GM12874 (cell line): ENCODE data around the gene SPARC.

Experiments used
- TF ChIP-seq, protein P1 (sequence below): IDR thresholded peaks from 2 replicates; pipeline ENCODE4 v1.5.1; 2011; ENCODE audit warnings: low read depth, mild to moderate bottlenecking, control low read depth, low read length, moderate library complexity; ENCODE audit not compliant: insufficient read depth

SPARC gene

DNA sequence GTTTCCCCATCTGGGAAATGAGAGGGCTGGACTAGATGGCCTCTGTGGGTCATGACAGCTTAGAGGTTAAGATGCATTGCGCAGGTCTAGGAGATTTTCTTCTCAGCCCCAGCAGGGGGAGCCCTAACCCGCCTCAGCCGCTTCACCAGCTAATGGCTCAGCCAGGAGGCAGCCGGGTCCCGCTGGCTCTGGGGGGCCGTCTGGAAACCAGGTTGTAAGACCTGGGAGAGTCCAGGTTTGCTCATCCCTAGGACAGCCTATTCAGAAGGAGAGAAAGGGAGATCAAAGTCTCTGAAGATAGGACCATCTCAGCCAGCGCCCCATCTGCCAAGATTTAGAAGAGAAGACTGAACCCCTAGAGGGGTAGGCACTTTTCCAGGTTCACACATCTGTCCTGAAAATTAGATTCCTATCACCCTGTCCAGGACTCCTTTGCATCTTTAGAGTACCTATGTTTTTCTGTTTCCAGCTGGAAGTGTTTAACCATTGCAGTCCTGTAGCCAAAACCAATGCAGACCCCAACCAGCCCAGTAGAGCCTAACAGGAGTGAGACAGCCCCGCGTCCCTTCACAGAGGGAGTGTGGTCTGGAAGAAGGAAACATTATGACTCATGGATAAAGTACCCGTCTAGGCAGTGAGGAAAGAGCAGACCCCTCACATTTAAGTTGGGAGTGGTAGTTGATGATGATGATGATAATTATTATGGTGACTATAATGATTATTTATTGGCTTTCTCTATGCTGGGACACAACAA lies 27.5 kb downstream of the SPARC start:
- TF ChIP-seq, protein P1, sequence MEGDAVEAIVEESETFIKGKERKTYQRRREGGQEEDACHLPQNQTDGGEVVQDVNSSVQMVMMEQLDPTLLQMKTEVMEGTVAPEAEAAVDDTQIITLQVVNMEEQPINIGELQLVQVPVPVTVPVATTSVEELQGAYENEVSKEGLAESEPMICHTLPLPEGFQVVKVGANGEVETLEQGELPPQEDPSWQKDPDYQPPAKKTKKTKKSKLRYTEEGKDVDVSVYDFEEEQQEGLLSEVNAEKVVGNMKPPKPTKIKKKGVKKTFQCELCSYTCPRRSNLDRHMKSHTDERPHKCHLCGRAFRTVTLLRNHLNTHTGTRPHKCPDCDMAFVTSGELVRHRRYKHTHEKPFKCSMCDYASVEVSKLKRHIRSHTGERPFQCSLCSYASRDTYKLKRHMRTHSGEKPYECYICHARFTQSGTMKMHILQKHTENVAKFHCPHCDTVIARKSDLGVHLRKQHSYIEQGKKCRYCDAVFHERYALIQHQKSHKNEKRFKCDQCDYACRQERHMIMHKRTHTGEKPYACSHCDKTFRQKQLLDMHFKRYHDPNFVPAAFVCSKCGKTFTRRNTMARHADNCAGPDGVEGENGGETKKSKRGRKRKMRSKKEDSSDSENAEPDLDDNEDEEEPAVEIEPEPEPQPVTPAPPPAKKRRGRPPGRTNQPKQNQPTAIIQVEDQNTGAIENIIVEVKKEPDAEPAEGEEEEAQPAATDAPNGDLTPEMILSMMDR = peak; percentile 86

DNA sequence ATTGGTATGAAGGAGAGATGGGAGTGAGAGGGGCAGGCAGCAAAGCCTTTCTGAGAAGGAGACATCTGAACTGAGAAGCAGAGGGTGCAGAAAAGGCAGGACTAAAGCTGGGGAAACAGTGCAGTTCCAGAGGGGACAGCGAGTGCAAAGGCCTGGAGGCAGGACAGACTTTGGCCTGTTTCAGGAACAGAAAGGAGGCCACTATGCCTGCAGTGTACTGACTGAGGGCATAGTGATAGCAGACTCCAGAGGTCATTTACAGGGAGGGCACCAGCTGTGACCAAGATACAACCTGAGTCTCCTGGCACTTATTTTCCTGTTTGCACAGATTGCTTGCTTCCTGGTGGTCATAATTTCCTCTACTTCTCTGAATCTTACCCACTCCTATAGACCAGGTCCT lies 29.6 kb downstream of the SPARC start:
- TF ChIP-seq, protein P1 = no peak

DNA sequence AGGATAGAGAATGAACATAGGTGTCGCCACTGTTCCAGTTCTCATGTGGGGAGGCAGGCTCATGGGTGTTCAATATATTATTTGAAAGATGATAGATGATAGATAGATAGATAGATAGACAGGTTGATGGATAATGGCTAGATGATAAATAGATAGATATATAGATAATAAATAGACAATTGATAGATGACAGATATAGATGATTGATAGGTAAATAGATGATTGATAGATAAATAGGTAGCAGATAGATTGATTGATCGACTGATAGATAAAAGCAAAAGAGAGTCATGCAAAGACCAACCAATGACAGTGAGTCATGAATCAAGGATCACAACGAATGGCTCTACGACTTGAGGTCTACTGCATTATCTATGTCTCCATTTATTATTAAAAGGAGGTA lies 30.4 kb downstream of the SPARC start:
- TF ChIP-seq, protein P1 = no peak

DNA sequence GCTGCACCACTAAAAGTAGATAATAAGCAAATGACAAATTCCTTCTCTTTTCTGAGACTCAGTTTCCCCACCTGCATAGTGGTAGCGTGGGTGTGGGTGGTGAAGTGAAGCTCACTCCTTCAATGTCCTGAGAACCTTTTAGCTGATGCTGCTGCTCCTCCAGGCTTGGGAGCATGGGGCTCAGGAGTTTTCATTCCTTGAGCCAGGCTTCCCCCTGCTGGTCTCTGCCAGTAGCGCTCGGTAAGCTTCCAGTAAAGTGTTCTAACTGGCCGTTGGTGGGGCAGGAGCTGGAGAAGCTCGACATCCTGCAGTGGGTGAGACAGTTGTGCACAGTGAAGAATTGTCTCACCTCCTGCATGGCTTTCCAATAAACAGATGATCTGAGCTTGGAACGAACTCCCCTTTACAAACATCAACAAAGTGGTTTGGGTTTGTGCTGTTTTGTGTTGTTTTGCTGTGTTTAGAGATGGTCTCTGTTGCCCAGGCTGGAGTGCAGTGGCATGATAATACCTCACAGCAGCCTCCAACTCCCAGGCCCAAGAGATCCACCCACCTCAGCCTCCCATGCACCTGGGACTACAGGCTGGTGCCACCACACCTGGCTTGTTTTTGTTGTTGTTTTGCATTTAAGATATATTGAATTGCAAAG lies 34.6 kb downstream of the SPARC start:
- TF ChIP-seq, protein P1 = peak; percentile 94

DNA sequence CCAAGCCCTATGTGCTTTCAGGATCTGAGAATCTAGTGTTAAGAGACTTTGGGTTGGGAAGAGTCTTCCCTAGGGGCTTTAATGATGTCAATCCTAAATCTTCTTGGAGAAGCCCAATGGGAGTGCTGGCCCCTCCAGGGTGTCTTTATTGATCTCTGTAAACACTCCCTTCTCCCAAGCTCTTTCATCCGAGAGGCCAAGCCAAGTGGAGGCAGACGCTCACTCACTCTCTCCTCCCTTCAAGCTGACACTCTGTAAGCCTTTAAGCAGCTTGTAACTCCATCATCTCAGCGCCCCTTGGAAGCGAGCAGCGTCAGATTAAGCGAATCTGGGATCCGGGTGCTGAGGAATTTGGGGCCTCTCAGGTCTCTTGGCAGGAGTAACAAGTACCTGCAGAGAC lies 37.7 kb downstream of the SPARC start:
- TF ChIP-seq, protein P1 = no peak

DNA sequence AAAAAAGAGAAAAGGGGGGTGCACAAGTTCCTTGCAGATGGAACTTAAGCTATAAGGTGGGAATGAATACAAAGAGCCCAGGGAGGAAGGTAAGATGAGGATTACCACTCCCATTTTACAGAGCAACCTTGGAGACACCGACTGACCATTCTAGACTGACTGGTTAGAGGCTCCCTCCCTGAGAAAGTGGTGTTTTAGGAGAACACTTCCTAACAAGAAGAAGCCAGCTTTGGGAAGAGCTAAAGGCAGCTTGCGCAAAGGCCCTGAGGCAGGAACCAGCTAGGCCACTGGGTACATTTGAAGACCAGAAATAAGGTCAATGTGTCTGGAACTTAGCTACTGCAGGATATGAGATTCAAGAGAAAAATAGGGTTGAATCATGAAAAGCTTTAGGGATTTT lies 38.6 kb downstream of the SPARC start:
- TF ChIP-seq, protein P1 = no peak

DNA sequence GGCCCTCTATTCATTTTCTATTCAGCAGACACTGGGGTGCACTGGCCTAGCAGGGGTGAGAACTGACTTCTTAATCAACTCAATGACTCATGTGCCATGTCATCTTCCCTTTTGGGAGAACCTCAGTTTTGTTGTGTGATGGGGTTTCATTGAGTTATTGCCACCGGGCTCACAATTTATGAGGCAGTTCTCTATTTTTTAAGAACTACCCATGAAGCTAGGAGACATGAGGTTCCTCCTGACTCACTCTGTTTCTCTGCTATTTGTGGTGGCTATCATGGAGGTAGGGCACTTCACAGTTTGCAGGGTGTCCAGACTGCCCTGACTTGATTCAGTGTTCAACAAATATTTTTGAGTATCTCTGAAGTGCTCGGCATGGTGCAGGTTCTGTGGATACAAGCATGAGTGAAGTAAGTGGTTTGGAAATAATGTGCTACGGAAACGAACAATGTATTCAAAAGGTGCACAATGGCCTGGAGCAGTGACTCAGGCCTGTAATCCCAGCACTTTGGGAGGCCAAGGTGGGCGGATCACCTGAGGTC lies 39.3 kb downstream of the SPARC start:
- TF ChIP-seq, protein P1 = no peak
